ENCODE data around the gene CLIP3. TPM values are rescaled to one million over a fixed set of nuclear protein-coding genes. Genes with fewer than 3 reads are reported as not detected.

CLIP3 gene
- total and polyA plus RNA-seq, 9 of the 15 experiments (the other 6 are each of a cell fraction or from before 2014, with no cell fraction given) = 0.01 to 0.50 (median 0.15) TPM; not detected in 1

GRCh38 chr19:36014012-36014924 lies 18.4 kb downstream of the CLIP3 start, which contains the start of gene ALKBH6 (continued):
- peak in 1 of 2 experiments; percentile 46 for TF ChIP-seq AFF1 (IDR thresholded peaks at IDR 0.05; ENCODE audit: low read depth in 1 of 2, partially characterized antibody in 2 of 2)
- 0 out of 2 replicates have a peak, but pooled peaks have one; percentile 38 for TF ChIP-seq ZFX (CRISPR knock-in tag; IDR thresholded peaks at IDR 0.05)
- TF ChIP-seq NKRF (IDR thresholded peaks at IDR 0.05; ENCODE audit: borderline replicate concordance) = peak; percentile 75
- TF ChIP-seq RFX1 (IDR thresholded peaks at IDR 0.05) = no peak; the same call in 1 of the 2 replicates
- no peak for TF ChIP-seq NCOA6 (IDR thresholded peaks at IDR 0.05)
- peak; percentile 95 for TF ChIP-seq KDM5B (IDR thresholded peaks at IDR 0.05; ENCODE audit: insufficient replicate concordance, low read depth, low read length)
- no peak for TF ChIP-seq ZNF316 (IDR thresholded peaks at IDR 0.05)
- no peak for TF ChIP-seq PURB (CRISPR knock-in tag; IDR thresholded peaks at IDR 0.05; ENCODE audit: low read depth)
- TF ChIP-seq CHD2 (IDR thresholded peaks at IDR 0.05; ENCODE audit: low read depth, low read length) = peak; percentile 85
- no peak for TF ChIP-seq PHB2 (IDR thresholded peaks at IDR 0.05; ENCODE audit: low read depth)
- no peak for TF ChIP-seq MTF1 (CRISPR knock-in tag; IDR thresholded peaks at IDR 0.05; ENCODE audit: borderline replicate concordance)
- TF ChIP-seq, protein P1, sequence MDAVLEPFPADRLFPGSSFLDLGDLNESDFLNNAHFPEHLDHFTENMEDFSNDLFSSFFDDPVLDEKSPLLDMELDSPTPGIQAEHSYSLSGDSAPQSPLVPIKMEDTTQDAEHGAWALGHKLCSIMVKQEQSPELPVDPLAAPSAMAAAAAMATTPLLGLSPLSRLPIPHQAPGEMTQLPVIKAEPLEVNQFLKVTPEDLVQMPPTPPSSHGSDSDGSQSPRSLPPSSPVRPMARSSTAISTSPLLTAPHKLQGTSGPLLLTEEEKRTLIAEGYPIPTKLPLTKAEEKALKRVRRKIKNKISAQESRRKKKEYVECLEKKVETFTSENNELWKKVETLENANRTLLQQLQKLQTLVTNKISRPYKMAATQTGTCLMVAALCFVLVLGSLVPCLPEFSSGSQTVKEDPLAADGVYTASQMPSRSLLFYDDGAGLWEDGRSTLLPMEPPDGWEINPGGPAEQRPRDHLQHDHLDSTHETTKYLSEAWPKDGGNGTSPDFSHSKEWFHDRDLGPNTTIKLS (IDR thresholded peaks at IDR 0.05; ENCODE audit: borderline replicate concordance, low read depth) = peak; percentile 31; the same call in 1 of the 2 replicates

All from K562 (cell line).